ENCODE data around the gene ERC1.

GRCh38 chr12:971991-972390, 19.0 kb upstream of the ERC1 start:
- TF ChIP-seq POLR2AphosphoS5 (IDR thresholded peaks at IDR 0.05), result no peak
- no peak for TF ChIP-seq CTCF (IDR thresholded peaks at IDR 0.05)
- no peak for TF ChIP-seq POLR2A (IDR thresholded peaks at IDR 0.05)
- no peak for TF ChIP-seq EP300 (IDR thresholded peaks at IDR 0.05; ENCODE audit: low read depth)
